GM12878 (cell line): Measurements from ENCODE around the gene NUMA1. TPM values are rescaled to one million over a fixed set of nuclear protein-coding genes. Genes with fewer than 3 reads are reported as not detected.

Experiments used
- ATAC-seq: fragments of 200-7000 bp; cut with Tn5 transposase; 3 replicates; pipeline ENCODE4 v1.9.1; 2020; ENCODE audit warnings: mild to moderate bottlenecking, moderate library complexity
- BruUV-seq: library from RNA; stranded (reverse); fragments of 400-500 nt; replicated peaks from 2 replicates; lab custom pipeline; 2021; lab: Mats Ljungman, UMichigan
- CTCF ChIA-PET: fragments of 300-600 bp; sonication (Branson Sonifier 250); formaldehyde crosslinking; extraction: SDS; loops from one replicate; lab custom pipeline; 2021; ENCODE audit warnings: inconsistent platforms; lab: Yijun Ruan, JAX
- POLR2A ChIA-PET: fragments of 350-600 bp; formaldehyde crosslinking; extraction: SDS; loops from one replicate; lab custom pipeline; 2021; ENCODE audit warnings: inconsistent platforms; lab: Charles Lee
- RAD21 ChIA-PET: fragments of 300-600 bp; sonication (Branson Sonifier 250); formaldehyde crosslinking; loops from one replicate; lab custom pipeline; 2023; ENCODE audit warnings: antibody characterized with exemption; ENCODE audit not compliant: unreplicated experiment; lab: Charles Lee
- SMC1A ChIA-PET: fragments of 300-600 bp; sonication (Branson Sonifier 250); formaldehyde crosslinking; loops from one replicate; lab custom pipeline; 2023; ENCODE audit not compliant: unreplicated experiment, uncharacterized antibody; lab: Charles Lee
- DNase-seq: peaks from one replicate; pipeline ENCODE4 v3.0.0-alpha.2; 2011; ENCODE audit warnings: low read depth, low spot score
- FAIRE-seq: peaks from 3 replicates; lab custom pipeline; 2011; peaks lifted over from hg19 to GRCh38; lab: Jason Lieb, UNC
- H2AFZ ChIP-seq: 2 replicates; pipeline ENCODE4 v1.6.0; 2011; ENCODE audit warnings: low read depth, low read length, control low read depth; ENCODE audit not compliant: control insufficient read depth
- H3K27ac ChIP-seq: 2 replicates; pipeline ENCODE4 v1.5.1; 2011; ENCODE audit warnings: control low read depth; ENCODE audit not compliant: control insufficient read depth, insufficient read depth
- H3K27me3 ChIP-seq, 2 experiments: replicated peaks in 1 of 2; 2 replicates each; pipeline versions ENCODE4 v1.6.0 to v1.6.1; 2011; ENCODE audit warnings: low read length in 1 of 2; ENCODE audit not compliant: control insufficient read depth in 2 of 2, insufficient read depth in 2 of 2
- H3K36me3 ChIP-seq, 2 experiments: 2 replicates each; pipeline ENCODE4 v1.5.1; 2011; ENCODE audit warnings: low read length in 1 of 2; ENCODE audit not compliant: control insufficient read depth in 2 of 2, insufficient read depth in 2 of 2
- H3K4me1 ChIP-seq: 2 replicates; pipeline ENCODE4 v1.6.1; 2011; ENCODE audit warnings: mild to moderate bottlenecking, low read length, moderate library complexity, mixed read lengths; ENCODE audit not compliant: control insufficient read depth, insufficient read depth
- H3K4me2 ChIP-seq: 2 replicates; pipeline ENCODE4 v1.6.0; 2011; ENCODE audit warnings: control low read depth; ENCODE audit not compliant: control insufficient read depth, insufficient read depth
- H3K4me3 ChIP-seq: fragments of 200-600 bp; sonication (generic); 2 replicates; pipeline ENCODE4 v1.5.1; 2016
- H3K79me2 ChIP-seq: 2 replicates; pipeline ENCODE4 v1.6.0; 2011; ENCODE audit warnings: low read length; ENCODE audit not compliant: control insufficient read depth, insufficient read depth
- H3K9ac ChIP-seq: 2 replicates; pipeline ENCODE4 v1.8.0; 2011; ENCODE audit warnings: low read length, control low read depth, mixed read lengths; ENCODE audit not compliant: control insufficient read depth, insufficient read depth
- H3K9me3 ChIP-seq: replicated peaks from 3 replicates; pipeline ENCODE4 v1.5.1; 2011; ENCODE audit warnings: mild to moderate bottlenecking, low read length; ENCODE audit not compliant: control insufficient read depth, insufficient read depth
- H4K20me1 ChIP-seq: 2 replicates; pipeline ENCODE4 v1.6.0; 2011; ENCODE audit not compliant: control insufficient read depth, insufficient read depth
- ATF3 ChIP-seq: IDR thresholded peaks from 2 replicates; pipeline ENCODE4 v1.6.1; 2011; ENCODE audit warnings: low read depth, mild to moderate bottlenecking, low read length, moderate library complexity, borderline replicate concordance; ENCODE audit errors: extremely low read depth
- BHLHE40 ChIP-seq, 2 experiments: fragments of 450-650 bp in 1 of 2; IDR thresholded peaks; 2 replicates each; pipeline ENCODE4 v1.6.1; 2011 to 2017; ENCODE audit warnings: low read depth in 2 of 2, borderline replicate concordance in 1 of 2, improper control_type of control experiment in 1 of 2, low read length in 1 of 2, mild to moderate bottlenecking in 1 of 2
- CBX3 ChIP-seq: fragments of 200-600 bp; sonication (generic); IDR thresholded peaks from 2 replicates; pipeline ENCODE4 v1.6.1; 2016; ENCODE audit warnings: low read depth, borderline replicate concordance
- IKZF2 ChIP-seq, 2 experiments: fragments of 450-650 bp; IDR thresholded peaks; 2 replicates each; pipeline ENCODE4 v1.6.1; 2017; ENCODE audit warnings: mild to moderate bottlenecking in 2 of 2, moderate library complexity in 2 of 2
- KLF5 ChIP-seq: fragments of 450-650 bp; IDR thresholded peaks from 2 replicates; pipeline ENCODE4 v1.6.1; 2014; ENCODE audit warnings: mild to moderate bottlenecking; ENCODE audit not compliant: partially characterized antibody
- NR2F1 ChIP-seq: fragments of 450-650 bp; conservative IDR thresholded peaks from 2 replicates; pipeline ENCODE4 v1.6.1; 2017; ENCODE audit warnings: mild to moderate bottlenecking
- PKNOX1 ChIP-seq: fragments of 450-650 bp; IDR thresholded peaks from 2 replicates; pipeline ENCODE4 v1.6.1; 2016; ENCODE audit warnings: mild to moderate bottlenecking
- POLR2A ChIP-seq: IDR thresholded peaks from 2 replicates; pipeline ENCODE4 v1.6.1; 2011; ENCODE audit warnings: low read depth, mild to moderate bottlenecking, low read length
- RAD51 ChIP-seq: fragments of 450-650 bp; IDR thresholded peaks from 2 replicates; pipeline ENCODE4 v1.6.1; 2016; ENCODE audit warnings: moderate library complexity, mild to moderate bottlenecking, inconsistent platforms
- SMAD5 ChIP-seq: IDR thresholded peaks from 2 replicates; pipeline ENCODE4 v1.6.1; 2016; ENCODE audit warnings: antibody characterized with exemption, low read depth
- SMARCA5 ChIP-seq: fragments of 450-650 bp; IDR thresholded peaks from 2 replicates; pipeline ENCODE4 v1.6.1; 2017; ENCODE audit warnings: mild to moderate bottlenecking
- SMC3 ChIP-seq: IDR thresholded peaks from 2 replicates; pipeline ENCODE4 v1.6.1; 2011; ENCODE audit warnings: low read length, improper control_type of control experiment, borderline replicate concordance
- SREBF2 ChIP-seq: IDR thresholded peaks from 2 replicates; pipeline ENCODE4 v1.6.1; 2012; ENCODE audit warnings: mild to moderate bottlenecking, low read length
- TAF1 ChIP-seq: IDR thresholded peaks from 2 replicates; pipeline ENCODE4 v1.6.1; 2011; ENCODE audit warnings: mild to moderate bottlenecking, low read depth, low read length, borderline replicate concordance
- TCF7 ChIP-seq: IDR thresholded peaks from 2 replicates; pipeline ENCODE4 v1.6.1; 2014; ENCODE audit warnings: antibody characterized with exemption, borderline replicate concordance
- ZBTB33 ChIP-seq: fragments of 450-650 bp; IDR thresholded peaks from 2 replicates; pipeline ENCODE4 v1.6.1; 2017; ENCODE audit warnings: mild to moderate bottlenecking
- ZNF207 ChIP-seq: fragments of 450-650 bp; IDR thresholded peaks from 2 replicates; pipeline ENCODE4 v1.6.1; 2014; ENCODE audit warnings: antibody characterized with exemption, mild to moderate bottlenecking, borderline replicate concordance
- ZNF274 ChIP-seq: IDR thresholded peaks from one replicate; pipeline ENCODE4 v1.8.0; 2011; ENCODE audit not compliant: insufficient read length, insufficient read depth
- WGBS: methylation state at CpG from one replicate; pipeline ENCODE4 v1.1.6; 2016; ENCODE audit warnings: low lambda C conversion rate; ENCODE audit not compliant: insufficient replicate concordance, insufficient coverage; ENCODE audit errors: missing lambda C conversion rate; 5-methylcytosine and 5-hydroxymethylcytosine counted together
- in situ Hi-C: fragments of 300-500 bp; cut with MboI; formaldehyde crosslinking; loops from 9 replicates; pipeline ENCODE4 v1.14.3; 2018; ENCODE audit warnings: mixed read lengths
- intact Hi-C: fragments of 100-400 bp; cut with micrococcal nuclease; formaldehyde crosslinking; loops from one replicate; pipeline ENCODE4 v1.14.2; 2022; ENCODE audit not compliant: unreplicated experiment
- polyA plus RNA-seq, 11 experiments: library from polyadenylated mRNA; depleted of rRNA in 4 of 11; unstranded in 6 of 11; stranded (reverse) in 5 of 11; fragments of >200 nt; fragmentation: Nextera tagmentation in 4 of 11; fragmentation: Illumina TruSeq in 1 of 11; extraction: Ambion mirVana in 4 of 11; extraction: Trizol in 1 of 11; gene quantifications; 1 replicate in 1 of 11; 2 replicates in 10 of 11; pipeline versions ENCODE4 v1.2.1 to v1.2.3, GENCODE V29; 2011 to 2016; ENCODE audit warnings: inconsistent platforms in 2 of 11, missing spikeins in 2 of 11, low read depth in 1 of 11
- total RNA-seq, 4 experiments: library from RNA; depleted of rRNA in 3 of 4; stranded (reverse); fragments of >200 nt in 3 of 4; fragmentation: Illumina TruSeq in 1 of 4; extraction: Trizol in 1 of 4; gene quantifications; 2 replicates each; pipeline versions ENCODE4 v1.2.1 to v1.2.3, GENCODE V29; 2013 to 2021

Gene NUMA1
- total and polyA plus RNA-seq, 10 of the 15 experiments (the other 5 are each of a cell fraction or from before 2014, with no cell fraction given) = 5.5 to 111 (median 61.0) TPM

GRCh38 chr11:71997594-71997993 is 82.7 kb downstream of the NUMA1 start (continued):
- TF ChIP-seq ZBTB33 (no peak), SMC3 (no peak), NR2F1 (no peak), RAD51 (no peak), SMARCA5 (no peak), SREBF2 (no peak), TCF7 (no peak)

GRCh38 chr11:71996946-71997345 is 83.4 kb downstream of the NUMA1 start:
- WGBS = 85% methylated on average over 8 of the region's 8 CpGs

More at GRCh38 chr11:71996946-71997345, 83.4 kb downstream of the NUMA1 start:
- Histone ChIP-seq H3K4me3 (no peak overlapping the region), H2AFZ (no peak overlapping the region), H3K4me1 (peaks cover 49% of the 10 kb centered on the region), H3K27ac (no peak overlapping the region), H3K4me2 (no peak overlapping the region), H4K20me1 (no peaks in the 10 kb centered on the region)
- SMC1A ChIA-PET = interaction anchor here (0.6 to 3.3 kb wide), 5 partner anchors 9 to 1103 kb away, joined by 3 to 9 read pairs (median 3); no protein-coding TSS in a partner anchor
- POLR2A ChIA-PET = no interaction called here
- TF ChIP-seq KLF5 = no peak
- no peak for TF ChIP-seq ATF3
- no peak for TF ChIP-seq IKZF2 (IDR thresholded peaks at IDR 0.05)
- no peak for TF ChIP-seq PKNOX1
- TF ChIP-seq ZNF207 = no peak
- TF ChIP-seq ZNF274 = no peak
- no peak for TF ChIP-seq TAF1
- peak; percentile 27 to 46; a peak in 3 of 4 replicates for TF ChIP-seq BHLHE40 (IDR thresholded peaks at IDR 0.05; ENCODE audit: borderline replicate concordance in 1 of 2, low read depth in 2 of 2, low read length in 1 of 2)
- no peak for TF ChIP-seq SMAD5
- no peak for TF ChIP-seq CBX3
- TF ChIP-seq POLR2A = peak; percentile 21; the same call in 1 of the 2 replicates
- TF ChIP-seq, all 136 proteins: peak for 2
- ATAC-seq (no peak), FAIRE-seq (no peak), DNase-seq (no peak)
- ChIA-PET CTCF (interaction anchor here (1.2 to 3.1 kb wide), 3 partner anchors 19 to 69 kb away, joined by 3 to 19 read pairs (median 8); partner anchors contain the start of gene XNDC1N), RAD21 (interaction anchor here (1.5 to 4.2 kb wide), 4 partner anchors 11 to 19 kb away, joined by 3 to 21 read pairs (median 6); no protein-coding TSS in a partner anchor)
- intact Hi-C loops (no loop called here), in situ Hi-C loops (no loop called here)
- no TSS peak for BruUV-seq
- peaks cover 23 to 24% of the 10 kb centered on the region in 2 experiments for H3K36me3 ChIP-seq
- no peaks in the 10 kb centered on the region for H3K27me3 ChIP-seq
- no peaks in the 10 kb centered on the region for H3K9me3 ChIP-seq
- no peak overlapping the region for H3K9ac ChIP-seq
- peaks cover 10% of the 10 kb centered on the region for H3K79me2 ChIP-seq
